Activated T-helper 17 cell treated with anti-CD3 and anti-CD28 coated beads, Interleukin-2, amount 50 U/mL, for 72 hours (primary cell): Measurements from ENCODE around the gene WDR62. TPM values are rescaled to one million over a fixed set of nuclear protein-coding genes. Genes with fewer than 3 reads are reported as not detected.
"Not testable (repeated sequence)": the region's sequence is repeated elsewhere in the genome, so short reads cannot be mapped to it uniquely, and the experiment has no call there.

Source experiments
- ATAC-seq: fragments of 150-1000 bp; cut with Tn5 transposase; replicated peaks from 2 replicates; pipeline ENCODE4 v1.10.0; 2021; ENCODE audit warnings: mild to moderate bottlenecking, moderate library complexity
- H3K27ac Mint-ChIP-seq: one replicate; pipeline ENCODE4 v1.8.0; 2022; ENCODE audit warnings: mixed read lengths
- H3K27me3 Mint-ChIP-seq: one replicate; pipeline ENCODE4 v1.8.0; 2022; ENCODE audit warnings: mixed read lengths
- H3K36me3 Mint-ChIP-seq: one replicate; pipeline ENCODE4 v1.8.0; 2022; ENCODE audit warnings: low read depth, mild to moderate bottlenecking, mixed read lengths
- H3K4me1 Mint-ChIP-seq: one replicate; pipeline ENCODE4 v1.8.0; 2022; ENCODE audit warnings: mixed read lengths
- H3K4me3 Mint-ChIP-seq: one replicate; pipeline ENCODE4 v1.8.0; 2022; ENCODE audit warnings: mild to moderate bottlenecking, mixed read lengths
- H3K9me3 Mint-ChIP-seq: one replicate; pipeline ENCODE4 v1.8.0; 2022; ENCODE audit warnings: mixed read lengths
- total RNA-seq, 2 donors: library from RNA; stranded (reverse); gene quantifications; one replicate each; pipeline ENCODE4 v1.2.3, GENCODE V29; 2022

WDR62 gene
- total RNA-seq, 2 donors from 2014 or later = 19.3 to 33.2 TPM

- Mint-ChIP-seq H3K9me3 (no peaks in the 10 kb centered on the region), H3K4me1 (peaks cover 16% of the 10 kb centered on the region), H3K27ac (no peak overlapping the region)
These were observed 66.9 kb downstream of the WDR62 start for GRCh38 chr19:36121486-36122124.

GRCh38 chr19:36125557-36125956 is 70.9 kb downstream of the WDR62 start:
- H3K4me1 Mint-ChIP-seq = peaks cover 5% of the 10 kb centered on the region
- peaks cover 51% of the 10 kb centered on the region for H3K36me3 Mint-ChIP-seq
- no peaks in the 10 kb centered on the region for H3K9me3 Mint-ChIP-seq
- peak overlapping the region; percentile 26 for H3K4me3 Mint-ChIP-seq
- ATAC-seq = peak; percentile 37
- H3K27me3 Mint-ChIP-seq = no peaks in the 10 kb centered on the region
- peak overlapping the region; percentile 82 for H3K27ac Mint-ChIP-seq

More at GRCh38 chr19:36121486-36122124, 66.9 kb downstream of the WDR62 start:
- ATAC-seq = no peak
- Mint-ChIP-seq H3K27me3 (no peaks in the 10 kb centered on the region), H3K4me3 (no peak overlapping the region), H3K36me3 (peaks cover 91% of the 10 kb centered on the region)

GRCh38 chr19:36128392-36128736 is 73.7 kb downstream of the WDR62 start:
- peak overlapping the region; percentile 87 for H3K4me3 Mint-ChIP-seq
- no peak for ATAC-seq

GRCh38 chr19:36131221-36131620 is 76.5 kb downstream of the WDR62 start:
- not testable (repeated sequence) for H3K4me1 Mint-ChIP-seq, H3K4me3 Mint-ChIP-seq, H3K27ac Mint-ChIP-seq, H3K36me3 Mint-ChIP-seq, H3K27me3 Mint-ChIP-seq, ATAC-seq, H3K9me3 Mint-ChIP-seq

More at GRCh38 chr19:36128392-36128736, 73.7 kb downstream of the WDR62 start:
- Mint-ChIP-seq H3K27ac (peak overlapping the region; percentile 83), H3K27me3 (no peaks in the 10 kb centered on the region), H3K4me1 (peaks cover 9% of the 10 kb centered on the region), H3K9me3 (no peaks in the 10 kb centered on the region), H3K36me3 (peaks cover 26% of the 10 kb centered on the region)

GRCh38 chr19:36134867-36135266 is 80.2 kb downstream of the WDR62 start:
- H3K27ac Mint-ChIP-seq, H3K36me3 Mint-ChIP-seq, H3K9me3 Mint-ChIP-seq, ATAC-seq, H3K27me3 Mint-ChIP-seq, H3K4me3 Mint-ChIP-seq: not testable (repeated sequence)
- H3K4me1 Mint-ChIP-seq = peaks cover 12% of the 10 kb centered on the region

- Mint-ChIP-seq H3K4me3 (peak overlapping the region; percentile 59), H3K9me3 (no peaks in the 10 kb centered on the region), H3K36me3 (peaks cover 18% of the 10 kb centered on the region), H3K4me1 (peaks cover 16% of the 10 kb centered on the region), H3K27me3 (no peaks in the 10 kb centered on the region), H3K27ac (peak overlapping the region; percentile 75)
- ATAC-seq = peak; percentile 3
These were observed 82.4 kb downstream of the WDR62 start for GRCh38 chr19:36136964-36137686.

GRCh38 chr19:36139120-36139472 is 84.4 kb downstream of the WDR62 start:
- Mint-ChIP-seq H3K4me3 (peak overlapping the region; percentile 77), H3K9me3 (no peaks in the 10 kb centered on the region)
- no peak for ATAC-seq

GRCh38 chr19:36139473-36140303 is 85.0 kb downstream of the WDR62 start, which contains the start of gene CAPNS1:
CAPNS1 (plus strand) TSS chr19:36140066; CDS start chr19:36141012, 946 bp downstream.
- peaks cover 37% of the 10 kb centered on the region for H3K36me3 Mint-ChIP-seq
- H3K4me3 Mint-ChIP-seq = peak within 1 kb of the TSS; percentile 77
- no peaks in the 10 kb centered on the region for H3K27me3 Mint-ChIP-seq
- ATAC-seq = peak; percentile 77
- peaks cover 22% of the 10 kb centered on the region for H3K4me1 Mint-ChIP-seq
- no peaks in the 10 kb centered on the region for H3K9me3 Mint-ChIP-seq
- H3K27ac Mint-ChIP-seq = peak within 1 kb of the TSS; percentile 59

More at GRCh38 chr19:36139120-36139472, 84.4 kb downstream of the WDR62 start:
- Mint-ChIP-seq H3K27ac (peak overlapping the region; percentile 59), H3K27me3 (no peaks in the 10 kb centered on the region), H3K4me1 (peaks cover 22% of the 10 kb centered on the region), H3K36me3 (peaks cover 32% of the 10 kb centered on the region)

GRCh38 chr19:36140304-36141038 is 85.8 kb downstream of the WDR62 start:
- peak; percentile 17 for ATAC-seq
- Mint-ChIP-seq H3K27me3 (no peaks in the 10 kb centered on the region), H3K27ac (peak overlapping the region; percentile 59), H3K4me1 (peaks cover 22% of the 10 kb centered on the region), H3K36me3 (peaks cover 45% of the 10 kb centered on the region), H3K9me3 (no peaks in the 10 kb centered on the region), H3K4me3 (peak overlapping the region; percentile 77)

GRCh38 chr19:36141039-36141927 is 86.6 kb downstream of the WDR62 start:
- H3K9me3 Mint-ChIP-seq = no peaks in the 10 kb centered on the region

GRCh38 chr19:36142046-36142445 is 87.3 kb downstream of the WDR62 start:
- H3K27me3 Mint-ChIP-seq = no peaks in the 10 kb centered on the region
- peak overlapping the region; percentile 77 for H3K4me3 Mint-ChIP-seq
- peaks cover 61% of the 10 kb centered on the region for H3K36me3 Mint-ChIP-seq
- peaks cover 16% of the 10 kb centered on the region for H3K4me1 Mint-ChIP-seq
- no peak for ATAC-seq
- H3K9me3 Mint-ChIP-seq = no peaks in the 10 kb centered on the region
- H3K27ac Mint-ChIP-seq = peak overlapping the region; percentile 59

More at GRCh38 chr19:36141039-36141927, 86.6 kb downstream of the WDR62 start:
- peaks cover 22% of the 10 kb centered on the region for H3K4me1 Mint-ChIP-seq
- H3K27ac Mint-ChIP-seq = peak overlapping the region; percentile 59
- peaks cover 53% of the 10 kb centered on the region for H3K36me3 Mint-ChIP-seq
- ATAC-seq = peak; percentile 77
- peak overlapping the region; percentile 77 for H3K4me3 Mint-ChIP-seq
- no peaks in the 10 kb centered on the region for H3K27me3 Mint-ChIP-seq

- Mint-ChIP-seq H3K36me3 (peaks cover 65% of the 10 kb centered on the region), H3K4me1 (peaks cover 18% of the 10 kb centered on the region), H3K27ac (no peak overlapping the region), H3K27me3 (no peaks in the 10 kb centered on the region), H3K9me3 (no peaks in the 10 kb centered on the region), H3K4me3 (peak overlapping the region; percentile 6)
- ATAC-seq = no peak
These were observed 87.8 kb downstream of the WDR62 start for GRCh38 chr19:36142496-36142895.

- Mint-ChIP-seq H3K27me3 (no peaks in the 10 kb centered on the region), H3K27ac (no peak overlapping the region), H3K4me1 (peaks cover 18% of the 10 kb centered on the region), H3K36me3 (peaks cover 86% of the 10 kb centered on the region), H3K9me3 (no peaks in the 10 kb centered on the region), H3K4me3 (no peak overlapping the region)
- no peak for ATAC-seq
These were observed 89.9 kb downstream of the WDR62 start for GRCh38 chr19:36144624-36145023.
